Erythroblast (primary cell): Measurements from ENCODE around the gene TF.

Experiments
- DNase-seq, 2 experiments: peaks; one replicate each; lab custom pipeline; 2025; lab: John Stamatoyannopoulos, UW
- GATA1 ChIP-seq: IDR thresholded peaks from 2 replicates; pipeline ENCODE4 v1.6.1; 2011; ENCODE audit warnings: low read depth, mild to moderate bottlenecking, control low read depth, low read length, moderate library complexity
- POLR2A ChIP-seq: IDR thresholded peaks from 2 replicates; pipeline ENCODE4 v1.6.1; 2011; ENCODE audit warnings: mild to moderate bottlenecking, low read length

The TF gene

DNA sequence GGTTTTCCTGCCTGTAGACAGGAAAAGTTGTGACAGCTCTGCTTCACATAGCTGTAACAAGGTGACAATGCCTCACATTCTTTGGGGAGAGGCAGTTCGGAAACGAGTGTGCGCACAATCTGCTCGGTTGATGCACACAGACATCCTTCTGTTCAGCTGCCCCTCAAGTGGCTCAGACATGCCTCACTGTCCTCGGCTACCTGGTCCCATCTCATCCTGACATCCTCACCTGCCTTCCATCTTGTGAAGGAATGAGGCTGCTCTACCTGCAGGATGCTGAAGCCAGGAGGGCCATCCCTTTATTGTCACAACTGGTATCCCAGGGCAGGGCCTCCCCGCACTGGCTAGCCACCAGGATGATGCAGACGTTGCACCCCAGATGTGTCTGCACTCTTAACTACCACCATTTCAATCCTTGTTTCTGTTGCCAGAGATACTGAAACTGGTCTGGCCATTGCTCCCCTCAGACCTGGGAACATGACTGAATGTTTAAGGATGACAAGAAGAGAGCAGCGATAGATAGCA is 78.8 kb downstream of the TF start:
- TF ChIP-seq POLR2A (no peak), GATA1 (no peak)
- DNase-seq, result no peak

DNA sequence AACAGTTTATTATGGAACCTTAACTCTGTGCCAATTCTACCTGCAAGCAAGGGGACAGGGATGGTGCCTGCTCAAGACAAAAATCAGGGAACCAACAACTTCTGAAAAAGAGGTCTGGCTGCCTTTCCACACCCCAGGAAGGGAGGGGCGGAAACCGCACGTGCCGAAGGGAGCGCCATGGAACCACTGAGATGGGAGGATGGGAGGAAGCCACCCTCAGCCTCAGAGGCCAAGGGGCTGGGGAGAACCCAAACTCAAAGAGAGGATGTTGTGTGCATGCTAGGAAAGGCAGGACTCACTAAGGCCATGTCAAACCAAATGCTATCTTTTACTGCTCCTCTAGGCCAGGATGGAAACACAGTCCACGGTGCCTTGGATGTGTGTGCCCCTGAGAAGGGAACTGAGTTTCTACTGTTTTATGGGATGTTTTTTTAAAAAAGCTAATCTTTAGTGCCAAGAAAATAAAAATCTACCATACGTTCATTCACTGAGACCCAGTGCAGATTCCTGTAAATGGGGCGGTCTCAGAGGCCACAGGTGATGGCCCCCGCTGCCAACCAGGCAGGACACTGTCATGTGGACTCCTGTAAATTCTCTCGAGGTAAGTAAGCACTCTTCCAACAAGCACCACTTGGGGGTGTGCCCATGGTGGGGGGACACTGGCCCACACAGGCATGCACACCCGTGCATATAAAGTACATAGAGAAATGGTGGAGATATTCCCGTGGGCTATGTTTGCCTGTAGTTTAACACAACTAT is 80.0 kb downstream of the TF start:
- DNase-seq, result no peak
- TF ChIP-seq GATA1, result no peak
- no peak for TF ChIP-seq POLR2A

DNA sequence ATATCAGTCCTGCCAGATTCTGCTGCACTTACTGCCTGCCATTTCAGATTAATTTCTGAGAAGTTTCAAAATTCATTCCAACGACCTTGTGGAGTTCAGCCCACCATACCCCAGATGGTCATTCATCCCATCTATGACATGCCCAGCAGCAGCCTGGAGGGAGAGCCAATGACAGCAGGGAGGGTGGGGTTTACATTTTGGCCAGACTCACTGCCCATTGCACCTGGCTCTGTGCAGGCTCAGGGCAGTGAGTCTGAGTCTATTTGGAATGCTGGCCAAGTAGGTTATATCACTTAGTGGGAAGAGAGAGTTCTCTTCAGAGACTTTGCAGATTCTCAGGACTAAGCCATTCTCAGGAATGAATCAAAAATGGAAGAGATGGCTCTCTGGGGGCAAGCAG is 80.9 kb downstream of the TF start:
- TF ChIP-seq POLR2A (no peak), GATA1 (no peak)
- no peak for DNase-seq

DNA sequence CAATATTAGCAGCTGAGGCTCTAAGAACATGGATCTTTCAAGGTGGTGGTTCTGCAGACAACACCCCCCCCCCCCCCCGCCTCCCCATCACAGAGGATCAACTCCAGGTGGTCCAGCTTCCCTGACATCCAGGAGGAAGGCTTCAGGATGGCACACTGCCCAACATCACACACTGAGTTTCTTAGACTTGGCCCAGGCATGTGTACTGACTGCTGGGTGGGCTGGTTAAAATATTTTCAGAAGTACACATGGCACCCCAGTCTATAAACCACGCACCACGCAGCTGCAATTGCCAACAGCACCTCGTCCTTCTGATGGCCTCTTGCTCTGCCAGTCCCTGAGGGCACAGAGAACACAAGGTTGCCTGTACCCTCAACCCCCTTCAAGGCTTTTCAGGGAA is 81.5 kb downstream of the TF start:
- TF ChIP-seq POLR2A, result no peak
- TF ChIP-seq GATA1, result no peak
- DNase-seq, result no peak

GRCh38 chr3:133828576-133829309 is 82.5 kb downstream of the TF start:
- TF ChIP-seq GATA1 (no peak), POLR2A (no peak)
- DNase-seq, result no peak

DNA sequence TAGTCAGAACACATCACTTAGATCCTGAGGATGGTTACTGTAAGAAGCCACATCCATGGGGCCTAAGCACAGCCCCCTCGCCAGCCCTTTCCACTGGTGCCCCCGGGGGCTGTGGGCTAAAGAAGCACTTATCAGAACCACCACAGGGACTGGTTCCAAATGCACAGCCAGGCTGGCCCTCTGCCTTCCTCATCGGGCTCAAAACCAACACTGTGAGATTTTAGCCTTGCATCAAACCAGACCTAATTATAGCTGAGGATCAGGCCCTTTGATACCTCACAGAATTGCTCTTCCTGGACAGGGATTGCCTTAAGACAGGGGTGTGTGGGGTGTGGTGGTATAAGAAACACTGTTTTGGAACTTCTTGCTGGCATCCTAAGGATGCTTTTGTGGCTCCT is 83.1 kb downstream of the TF start:
- no peak for DNase-seq
- TF ChIP-seq GATA1 (no peak), POLR2A (no peak)

GRCh38 chr3:133830071-133830470 is 83.9 kb downstream of the TF start:
- TF ChIP-seq GATA1 (no peak), POLR2A (no peak)
- no peak for DNase-seq

- TF ChIP-seq GATA1, result no peak
- no peak for TF ChIP-seq POLR2A
- DNase-seq, result no peak
Measured at GRCh38 chr3:133831966-133832801, 86.0 kb downstream of the TF start.

DNA sequence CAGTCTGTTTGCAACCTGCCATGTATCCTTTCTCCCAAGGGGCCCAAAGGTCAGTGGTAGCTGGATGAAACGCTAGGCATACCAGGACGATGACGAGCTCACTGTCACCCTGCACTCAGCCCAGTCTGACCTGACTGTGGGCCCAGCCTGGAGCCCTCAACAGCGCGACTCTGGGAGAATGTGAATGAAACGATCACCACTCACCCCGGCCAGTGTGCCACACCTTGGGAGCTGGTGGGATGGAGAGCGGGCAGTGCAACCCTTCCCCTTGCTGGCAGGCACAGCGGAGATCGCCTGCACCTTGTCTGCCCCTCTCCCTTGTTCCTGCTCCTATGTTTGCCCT is 86.6 kb downstream of the TF start:
- no peak for TF ChIP-seq GATA1
- no peak for DNase-seq

- TF ChIP-seq GATA1 (no peak), POLR2A (no peak)
- no peak for DNase-seq
Measured at GRCh38 chr3:133833267-133833666, 87.1 kb downstream of the TF start.

- TF ChIP-seq GATA1, result no peak
- no peak for TF ChIP-seq POLR2A
- DNase-seq, result peak; percentile 42
Measured at GRCh38 chr3:133833880-133834620, 87.9 kb downstream of the TF start.

- no peak for DNase-seq
Measured at GRCh38 chr3:133834621-133835417, 88.6 kb downstream of the TF start.

GRCh38 chr3:133835418-133835743 is 89.2 kb downstream of the TF start:
- TF ChIP-seq GATA1 (no peak), POLR2A (no peak)
- no peak for DNase-seq

More at GRCh38 chr3:133834621-133835417, 88.6 kb downstream of the TF start:
- TF ChIP-seq POLR2A (no peak), GATA1 (no peak)

- TF ChIP-seq GATA1, result no peak
- TF ChIP-seq POLR2A, result no peak
- DNase-seq, result no peak
Measured at GRCh38 chr3:133835961-133836360, 89.8 kb downstream of the TF start.
